ENCODE measurements around the gene SF3B2.

- TF ChIP-seq REST (IDR thresholded peaks at IDR 0.05; ENCODE audit: insufficient read depth in 1 of 2, low read depth in 2 of 2, low read length in 2 of 2) (no peak), POLR2AphosphoS5 (IDR thresholded peaks at IDR 0.05; ENCODE audit: low read depth, low read length) (no peak), SIN3A (IDR thresholded peaks at IDR 0.05; ENCODE audit: borderline replicate concordance, insufficient read depth, low read length) (no peak)
These were observed 12.4 kb downstream of the SF3B2 start for GRCh38 chr11:66064571-66064970.

Data from PFSK-1 (cell line).